Measurements from ENCODE around the gene KRTAP24-1.

DNA sequence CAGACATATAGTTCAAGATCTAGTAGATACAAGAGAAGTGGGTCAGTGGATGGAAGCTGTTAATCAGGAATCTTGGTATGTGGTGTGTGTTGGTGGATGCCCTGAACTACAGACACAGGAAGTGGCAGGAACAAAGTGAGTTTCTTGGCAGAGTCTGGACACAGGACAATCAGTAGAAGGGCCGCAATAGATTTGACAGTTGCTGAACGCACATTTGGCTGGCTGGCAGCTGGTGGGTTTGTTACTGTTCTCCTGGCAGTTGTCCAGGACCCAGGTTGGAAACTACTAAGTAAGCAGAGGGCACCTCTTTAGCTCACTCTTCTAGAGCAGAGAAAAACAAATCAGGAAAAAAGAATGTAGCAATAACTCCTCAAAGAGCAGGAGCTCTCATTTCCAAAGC lies 24.1 kb upstream of the KRTAP24-1 start:
- TF ChIP-seq SRF (IDR thresholded peaks at IDR 0.05; ENCODE audit: low read depth, low read length), result no peak
- TF ChIP-seq NCOA2 (CRISPR knock-in tag; IDR thresholded peaks at IDR 0.05), result no peak
- no peak for TF ChIP-seq HMG20B (CRISPR knock-in tag; conservative IDR thresholded peaks at IDR 0.05)
- no peak for TF ChIP-seq TCF7 (IDR thresholded peaks at IDR 0.05; ENCODE audit: low read depth)
- TF ChIP-seq RELA (CRISPR knock-in tag; IDR thresholded peaks at IDR 0.05), result no peak
- TF ChIP-seq POLR2A (IDR thresholded peaks at IDR 0.05; ENCODE audit: insufficient read depth in 1 of 2, low read depth in 2 of 2, low read length in 2 of 2), result no peak
- TF ChIP-seq NCOA1 (CRISPR knock-in tag; IDR thresholded peaks at IDR 0.05), result no peak
- no peak for TF ChIP-seq ZZZ3 (CRISPR knock-in tag; IDR thresholded peaks at IDR 0.05; ENCODE audit: borderline replicate concordance)
- TF ChIP-seq, protein P1, sequence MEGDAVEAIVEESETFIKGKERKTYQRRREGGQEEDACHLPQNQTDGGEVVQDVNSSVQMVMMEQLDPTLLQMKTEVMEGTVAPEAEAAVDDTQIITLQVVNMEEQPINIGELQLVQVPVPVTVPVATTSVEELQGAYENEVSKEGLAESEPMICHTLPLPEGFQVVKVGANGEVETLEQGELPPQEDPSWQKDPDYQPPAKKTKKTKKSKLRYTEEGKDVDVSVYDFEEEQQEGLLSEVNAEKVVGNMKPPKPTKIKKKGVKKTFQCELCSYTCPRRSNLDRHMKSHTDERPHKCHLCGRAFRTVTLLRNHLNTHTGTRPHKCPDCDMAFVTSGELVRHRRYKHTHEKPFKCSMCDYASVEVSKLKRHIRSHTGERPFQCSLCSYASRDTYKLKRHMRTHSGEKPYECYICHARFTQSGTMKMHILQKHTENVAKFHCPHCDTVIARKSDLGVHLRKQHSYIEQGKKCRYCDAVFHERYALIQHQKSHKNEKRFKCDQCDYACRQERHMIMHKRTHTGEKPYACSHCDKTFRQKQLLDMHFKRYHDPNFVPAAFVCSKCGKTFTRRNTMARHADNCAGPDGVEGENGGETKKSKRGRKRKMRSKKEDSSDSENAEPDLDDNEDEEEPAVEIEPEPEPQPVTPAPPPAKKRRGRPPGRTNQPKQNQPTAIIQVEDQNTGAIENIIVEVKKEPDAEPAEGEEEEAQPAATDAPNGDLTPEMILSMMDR (CRISPR knock-in tag; IDR thresholded peaks at IDR 0.05), result no peak
- TF ChIP-seq ZNF317 (CRISPR knock-in tag; IDR thresholded peaks at IDR 0.05), result no peak
- TF ChIP-seq, protein P2, sequence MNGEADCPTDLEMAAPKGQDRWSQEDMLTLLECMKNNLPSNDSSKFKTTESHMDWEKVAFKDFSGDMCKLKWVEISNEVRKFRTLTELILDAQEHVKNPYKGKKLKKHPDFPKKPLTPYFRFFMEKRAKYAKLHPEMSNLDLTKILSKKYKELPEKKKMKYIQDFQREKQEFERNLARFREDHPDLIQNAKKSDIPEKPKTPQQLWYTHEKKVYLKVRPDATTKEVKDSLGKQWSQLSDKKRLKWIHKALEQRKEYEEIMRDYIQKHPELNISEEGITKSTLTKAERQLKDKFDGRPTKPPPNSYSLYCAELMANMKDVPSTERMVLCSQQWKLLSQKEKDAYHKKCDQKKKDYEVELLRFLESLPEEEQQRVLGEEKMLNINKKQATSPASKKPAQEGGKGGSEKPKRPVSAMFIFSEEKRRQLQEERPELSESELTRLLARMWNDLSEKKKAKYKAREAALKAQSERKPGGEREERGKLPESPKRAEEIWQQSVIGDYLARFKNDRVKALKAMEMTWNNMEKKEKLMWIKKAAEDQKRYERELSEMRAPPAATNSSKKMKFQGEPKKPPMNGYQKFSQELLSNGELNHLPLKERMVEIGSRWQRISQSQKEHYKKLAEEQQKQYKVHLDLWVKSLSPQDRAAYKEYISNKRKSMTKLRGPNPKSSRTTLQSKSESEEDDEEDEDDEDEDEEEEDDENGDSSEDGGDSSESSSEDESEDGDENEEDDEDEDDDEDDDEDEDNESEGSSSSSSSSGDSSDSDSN (CRISPR knock-in tag; IDR thresholded peaks at IDR 0.05), result no peak
